ENCODE results near the gene MRPS31. TPM values are rescaled to one million over a fixed set of nuclear protein-coding genes. Genes with fewer than 3 reads are reported as not detected.

The MRPS31 gene
- total and polyA plus RNA-seq, 2 donors from 2014 or later: 24.3 to 47.3 TPM

- FAIRE-seq: no peak
- Histone ChIP-seq H3K27me3 (ENCODE audit: control insufficient read depth, insufficient read depth, low read length) (no peaks in the 10 kb centered on the region), H3K4me3 (ENCODE audit: low read length in 3 of 3) (no peak overlapping the region), H3K36me3 (ENCODE audit: control insufficient read depth in 2 of 3, insufficient read depth in 3 of 3, low read length in 3 of 3) (no peaks in the 10 kb centered on the region), H3K27ac (ENCODE audit: low read depth in 2 of 2, low read length in 2 of 2) (no peak overlapping the region), H3K9me3 (ENCODE audit: control insufficient read depth in 2 of 3, insufficient read depth in 1 of 3, low read length in 3 of 3) (no peaks in the 10 kb centered on the region), H3K4me1 (ENCODE audit: control insufficient read depth in 2 of 3, insufficient read depth in 2 of 3, low read depth in 1 of 3, low read length in 3 of 3) (no peaks in the 10 kb centered on the region), H3K9ac (ENCODE audit: low read length in 3 of 3) (no peak overlapping the region)
- no peak for DNase-seq
- TF ChIP-seq CTCF (IDR thresholded peaks at IDR 0.05; ENCODE audit: borderline replicate concordance, extremely low read depth, insufficient read depth): no peak
- intact Hi-C loops (cut with DNase I): no loop called here
Observed at GRCh38 chr13:40779796-40780285, 8.9 kb upstream of the MRPS31 start.

GRCh38 chr13:40779049-40779448 lies 8.1 kb upstream of the MRPS31 start:
- intact Hi-C loops (cut with DNase I): no loop called here
- Histone ChIP-seq H3K4me1 (ENCODE audit: control insufficient read depth in 2 of 3, insufficient read depth in 2 of 3, low read depth in 1 of 3, low read length in 3 of 3) (no peaks in the 10 kb centered on the region), H3K27ac (ENCODE audit: low read depth in 2 of 2, low read length in 2 of 2) (no peak overlapping the region), H3K36me3 (ENCODE audit: control insufficient read depth in 2 of 3, insufficient read depth in 3 of 3, low read length in 3 of 3) (no peaks in the 10 kb centered on the region), H3K27me3 (ENCODE audit: control insufficient read depth, insufficient read depth, low read length) (no peaks in the 10 kb centered on the region), H3K4me3 (ENCODE audit: low read length in 3 of 3) (no peak overlapping the region), H3K9me3 (ENCODE audit: control insufficient read depth in 2 of 3, insufficient read depth in 1 of 3, low read length in 3 of 3) (no peaks in the 10 kb centered on the region), H3K9ac (ENCODE audit: low read length in 3 of 3) (no peak overlapping the region)
- FAIRE-seq (no peak), DNase-seq (no peak)
- TF ChIP-seq CTCF (IDR thresholded peaks at IDR 0.05; ENCODE audit: borderline replicate concordance, extremely low read depth, insufficient read depth): no peak

- Histone ChIP-seq H3K36me3 (ENCODE audit: control insufficient read depth in 2 of 3, insufficient read depth in 3 of 3, low read length in 3 of 3) (no peaks in the 10 kb centered on the region), H3K4me3 (ENCODE audit: low read length in 3 of 3) (no peak overlapping the region), H3K9me3 (ENCODE audit: control insufficient read depth in 2 of 3, insufficient read depth in 1 of 3, low read length in 3 of 3) (no peaks in the 10 kb centered on the region), H3K4me1 (ENCODE audit: control insufficient read depth in 2 of 3, insufficient read depth in 2 of 3, low read depth in 1 of 3, low read length in 3 of 3) (no peaks in the 10 kb centered on the region), H3K27ac (ENCODE audit: low read depth in 2 of 2, low read length in 2 of 2) (no peak overlapping the region), H3K9ac (ENCODE audit: low read length in 3 of 3) (no peak overlapping the region), H3K27me3 (ENCODE audit: control insufficient read depth, insufficient read depth, low read length) (no peaks in the 10 kb centered on the region)
- DNase-seq (no peak), FAIRE-seq (no peak)
- no peak for TF ChIP-seq CTCF (IDR thresholded peaks at IDR 0.05; ENCODE audit: borderline replicate concordance, extremely low read depth, insufficient read depth)
- intact Hi-C loops (cut with DNase I): no loop called here
Observed at GRCh38 chr13:40777809-40778175, 6.8 kb upstream of the MRPS31 start.
